22Rv1 (cell line): ENCODE data around the gene HNRNPA1.
A peak's percentile ranks its signal among the peaks of the same experiment; 100 is the strongest.

ENCODE experiments used
- H3K27ac ChIP-seq: fragments of 450-650 bp; 2 replicates; pipeline ENCODE4 v1.5.1; 2017
- CTCF ChIP-seq: fragments of 450-650 bp; IDR thresholded peaks from 2 replicates; pipeline ENCODE4 v1.5.1; 2017; ENCODE audit warnings: mild to moderate bottlenecking
- ZFX ChIP-seq: fragments of 450-650 bp; IDR thresholded peaks from 2 replicates; pipeline ENCODE4 v1.6.1; 2017; ENCODE audit warnings: antibody characterized with exemption, borderline replicate concordance

HNRNPA1 gene

DNA sequence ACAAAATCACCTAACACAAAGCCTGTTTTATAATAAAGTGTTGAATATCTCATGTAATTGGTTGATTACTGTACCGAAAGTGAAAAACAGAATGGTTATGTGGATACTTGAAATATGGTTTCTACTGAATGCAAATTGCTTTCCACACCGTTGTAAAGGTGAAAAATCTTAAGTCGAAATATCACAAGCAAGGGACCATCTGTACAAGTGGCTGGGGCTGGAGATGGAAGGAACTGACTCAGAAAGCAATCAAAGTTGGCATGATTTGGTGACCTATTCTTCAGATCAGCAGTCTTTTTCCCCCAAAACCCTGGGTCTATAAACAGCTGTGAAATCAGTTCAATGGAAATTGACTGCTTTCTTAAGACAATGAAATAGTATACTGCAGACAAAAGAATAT is 4.2 kb upstream of the HNRNPA1 start:
- TF ChIP-seq ZFX (no peak), CTCF (no peak)
- peak overlapping the region; percentile 1; the same call in 1 of the 2 replicates for H3K27ac ChIP-seq

DNA sequence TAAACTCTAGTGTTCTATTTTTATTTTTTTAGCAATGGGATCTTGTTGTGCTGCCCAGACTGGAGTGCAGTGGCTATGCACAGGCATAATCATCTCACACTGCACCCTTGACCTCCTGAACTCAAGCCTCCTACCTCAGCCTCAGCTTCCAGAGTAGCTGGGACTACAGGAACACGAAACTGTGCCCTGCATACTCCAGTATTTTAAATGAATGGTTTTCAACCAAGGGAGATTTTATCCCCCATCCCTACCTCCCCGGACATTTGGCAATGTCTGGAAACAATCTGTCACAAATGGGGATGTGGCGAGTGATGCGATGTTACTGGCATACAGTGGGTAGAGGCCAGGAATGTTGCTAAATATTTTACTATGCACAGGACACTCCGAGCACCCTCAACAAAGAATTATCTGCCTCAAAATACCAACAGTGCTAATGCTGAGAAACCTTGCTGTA is 2.7 kb upstream of the HNRNPA1 start:
- H3K27ac ChIP-seq = peak overlapping the region; percentile 95
- TF ChIP-seq ZFX (no peak), CTCF (no peak)

DNA sequence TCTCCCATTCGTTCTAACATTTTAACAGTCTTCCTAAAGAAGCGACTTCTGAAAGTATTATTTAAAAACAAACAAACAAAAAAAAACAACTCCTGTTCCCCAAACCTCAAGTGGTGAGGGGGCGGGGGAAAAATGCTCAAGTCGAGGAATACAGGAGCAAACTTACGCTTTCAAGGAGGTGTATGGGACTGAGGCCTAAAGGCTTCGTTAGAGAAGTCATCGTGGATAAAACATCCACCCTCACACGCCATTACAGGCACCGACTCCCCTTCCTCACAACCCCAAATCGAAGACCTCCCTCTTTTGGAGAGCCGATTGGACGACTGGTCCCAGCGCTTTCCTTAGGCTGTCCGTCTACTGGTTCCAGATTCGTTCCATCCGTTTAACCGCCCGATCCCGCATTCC is 1.3 kb upstream of the HNRNPA1 start:
- TF ChIP-seq CTCF (no peak), ZFX (no peak)
- H3K27ac ChIP-seq = peak overlapping the region; percentile 95

- TF ChIP-seq CTCF = no peak
- TF ChIP-seq ZFX = no peak
- H3K27ac ChIP-seq = peak within 1 kb of the TSS; percentile 95
These were observed 676 bp upstream of the HNRNPA1 start, which contains the start of gene CBX5 for GRCh38 chr12:54279632-54280467. Gene CBX5, minus strand, starts transcription at chr12:54280122. Its CDS starts 22,472 bp downstream, at chr12:54257650.

GRCh38 chr12:54281261-54281638 is 724 bp downstream of the HNRNPA1 start:
- H3K27ac ChIP-seq = peak overlapping the region; percentile 95

DNA sequence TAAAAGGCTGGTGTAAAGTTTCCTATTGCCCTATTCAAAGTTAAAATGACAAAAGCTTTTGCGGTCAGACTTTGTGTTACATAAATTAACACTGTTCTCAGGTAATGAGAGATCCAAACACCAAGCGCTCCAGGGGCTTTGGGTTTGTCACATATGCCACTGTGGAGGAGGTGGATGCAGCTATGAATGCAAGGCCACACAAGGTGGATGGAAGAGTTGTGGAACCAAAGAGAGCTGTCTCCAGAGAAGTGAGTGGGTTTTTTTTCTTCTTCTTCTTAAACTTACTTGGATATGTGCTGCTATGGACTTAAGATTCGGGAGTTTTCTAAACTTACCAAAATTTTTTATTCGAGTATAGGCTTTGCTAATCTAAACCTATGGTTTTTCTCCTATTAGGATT is 1.2 kb downstream of the HNRNPA1 start:
- H3K27ac ChIP-seq = peak overlapping the region; percentile 95

DNA sequence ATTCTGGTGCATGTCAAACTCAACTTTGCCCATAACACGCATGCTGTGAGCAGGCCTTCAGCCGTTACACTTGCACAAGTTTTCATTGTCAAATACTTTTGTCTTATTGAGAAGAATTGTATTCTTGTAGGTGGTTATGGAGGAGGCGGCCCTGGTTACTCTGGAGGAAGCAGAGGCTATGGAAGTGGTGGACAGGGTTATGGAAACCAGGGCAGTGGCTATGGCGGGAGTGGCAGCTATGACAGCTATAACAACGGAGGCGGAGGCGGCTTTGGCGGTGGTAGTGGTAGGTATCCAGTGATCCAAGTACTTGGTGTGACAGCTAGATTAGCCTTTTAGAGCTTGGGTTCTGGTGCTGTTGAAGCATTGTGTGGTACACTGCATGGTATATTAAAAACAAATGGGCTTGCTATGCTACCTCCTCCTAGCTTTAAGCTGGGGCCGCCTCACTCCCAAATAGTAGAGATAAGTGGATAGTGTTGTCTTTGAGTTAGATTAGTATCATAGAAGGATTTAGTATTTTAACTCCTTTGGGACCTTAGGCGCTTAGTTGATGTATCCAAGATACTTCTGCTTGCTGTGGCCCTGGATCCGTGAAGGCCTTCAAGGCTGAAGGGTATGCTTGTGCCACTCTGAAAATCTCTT is 2.5 kb downstream of the HNRNPA1 start:
- TF ChIP-seq CTCF (no peak), ZFX (no peak)
- peak overlapping the region; percentile 95 for H3K27ac ChIP-seq

GRCh38 chr12:54284070-54284780 is 3.7 kb downstream of the HNRNPA1 start:
- H3K27ac ChIP-seq = peak overlapping the region; percentile 95; the same call in 1 of the 2 replicates
